GM19025 (cell line): Measurements from ENCODE around the gene MCTP1.
"Not testable (repeated sequence)": the region's sequence is repeated elsewhere in the genome, so short reads cannot be mapped to it uniquely, and the experiment has no call there.

Source experiments
- ATAC-seq: cut with Tn5 transposase; IDR thresholded peaks from one replicate; pipeline ENCODE4 v1.9.1; 2021; ENCODE audit warnings: mild to moderate bottlenecking, low read depth, moderate library complexity; ENCODE audit not compliant: unreplicated experiment

MCTP1 gene

DNA sequence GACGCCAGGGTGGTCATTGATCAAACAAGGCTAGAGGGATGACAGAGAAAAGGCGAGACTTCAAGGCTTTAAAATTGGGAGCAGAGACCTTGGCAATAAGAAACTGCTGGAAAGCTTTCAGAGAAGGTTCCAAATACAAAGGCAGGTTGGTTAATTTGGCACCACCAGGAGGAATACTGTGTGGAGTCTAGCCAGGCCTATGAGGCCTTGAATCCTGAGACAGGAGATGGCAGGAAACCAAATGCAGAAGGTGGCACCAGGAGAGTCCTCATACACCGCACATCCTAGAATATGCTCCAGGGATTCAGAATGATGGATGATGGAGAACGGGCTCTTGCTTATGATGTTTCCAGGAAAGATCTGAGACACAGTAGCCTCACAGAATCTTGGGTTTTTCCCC lies 90.0 kb downstream of the MCTP1 start:
- ATAC-seq, result no peak

DNA sequence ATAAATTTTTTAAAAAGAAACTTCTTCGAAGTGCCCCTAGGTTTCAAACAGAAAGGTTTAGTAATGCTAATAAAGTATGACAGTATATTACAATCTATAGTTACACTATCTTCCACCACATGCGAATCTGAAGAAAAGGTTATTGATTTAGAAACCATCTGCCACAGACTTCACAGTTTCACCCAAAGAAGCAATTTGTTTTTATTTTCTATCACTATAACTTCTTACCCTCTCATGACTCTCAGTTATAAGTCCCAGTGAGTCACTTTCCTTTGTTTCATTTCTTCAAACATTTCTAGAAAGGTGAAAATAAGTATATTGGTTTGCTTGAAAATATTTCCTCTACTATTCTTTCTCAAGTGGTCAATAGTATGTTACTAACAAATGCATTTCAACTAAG lies 93.6 kb downstream of the MCTP1 start:
- peak; percentile 92 for ATAC-seq

DNA sequence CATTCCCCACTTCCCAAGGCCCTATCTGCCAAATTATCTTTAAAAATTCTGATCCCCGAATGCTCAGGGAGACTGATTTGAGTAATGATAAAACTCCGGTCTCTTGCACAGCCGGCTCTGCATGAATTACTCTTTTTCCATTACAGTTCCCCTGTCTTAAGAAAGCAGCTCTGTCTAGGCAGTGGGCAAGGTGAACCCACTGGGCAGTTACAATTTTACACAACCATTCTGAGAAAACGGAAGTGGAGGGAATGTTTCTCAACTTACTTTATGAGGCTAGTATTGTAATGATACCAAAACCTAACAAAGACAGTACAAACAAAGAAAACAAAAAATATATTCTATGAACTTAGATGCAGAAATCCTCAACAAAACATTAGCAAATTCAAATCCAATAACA lies 100.0 kb downstream of the MCTP1 start:
- no peak for ATAC-seq

DNA sequence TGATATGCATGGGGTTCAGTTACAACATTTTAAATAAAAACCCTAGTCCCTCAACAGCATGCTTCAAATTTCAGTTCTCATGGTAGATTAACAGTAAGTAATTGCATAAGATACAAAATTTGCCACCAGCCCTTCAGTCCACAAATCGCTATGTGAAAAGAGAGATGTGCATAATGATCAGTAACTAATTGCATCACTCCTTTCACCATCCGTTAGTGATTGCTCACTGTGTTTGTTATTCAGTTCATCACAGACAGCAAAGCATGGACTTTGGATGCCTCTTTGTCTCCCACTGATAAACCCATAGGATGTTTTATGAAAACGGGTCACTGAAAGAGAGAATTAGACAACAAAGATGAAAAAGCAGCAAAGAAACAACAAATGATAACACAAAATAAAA lies 103.2 kb downstream of the MCTP1 start:
- ATAC-seq, result no peak

DNA sequence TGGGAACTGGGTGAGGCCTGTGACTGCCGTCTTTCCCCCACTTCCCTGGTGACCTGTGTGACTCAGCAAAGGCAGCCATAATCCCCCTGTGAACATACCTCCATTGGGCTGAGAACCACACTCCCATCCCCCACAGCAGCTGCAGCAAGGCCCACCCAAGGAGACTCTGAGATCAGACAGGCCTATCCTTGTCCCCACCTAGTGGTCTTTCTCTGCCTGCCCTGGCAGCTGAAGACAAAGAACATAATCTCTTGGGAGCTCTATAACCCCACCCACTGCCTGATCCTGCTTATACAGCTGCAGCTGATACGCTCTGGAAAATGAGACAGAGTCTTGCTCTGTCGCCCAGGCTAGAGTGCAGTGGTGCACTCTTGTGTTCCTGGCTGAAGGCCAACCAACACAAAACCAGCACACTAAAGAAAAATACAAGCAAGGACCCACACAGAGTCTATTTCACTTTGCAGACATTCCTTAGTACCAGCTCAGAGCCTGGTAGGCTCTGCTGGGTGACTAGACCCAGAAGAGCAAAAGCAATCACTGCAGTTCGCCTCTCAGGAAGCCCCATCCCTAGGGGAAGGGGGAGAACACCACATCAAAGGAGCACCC lies 106.7 kb downstream of the MCTP1 start:
- ATAC-seq, result no peak

DNA sequence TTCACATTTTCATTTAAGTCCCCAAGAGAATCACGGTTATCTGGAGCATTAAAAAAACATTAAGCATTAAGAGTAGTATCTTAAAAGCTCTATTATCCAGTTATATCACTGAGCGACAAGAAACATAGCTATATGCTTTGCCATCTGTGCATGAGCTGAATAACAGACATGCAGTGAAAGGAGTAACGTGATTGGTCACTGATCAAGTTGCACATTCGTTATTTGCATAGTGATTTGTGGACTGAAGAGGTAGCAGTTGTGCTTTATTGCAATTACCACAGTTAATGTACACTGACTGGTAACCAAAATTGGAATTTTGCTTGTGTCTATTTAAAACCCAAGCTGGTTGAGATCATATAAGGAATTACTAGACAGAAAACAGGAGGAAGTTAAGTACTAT lies 107.4 kb downstream of the MCTP1 start:
- no peak for ATAC-seq

DNA sequence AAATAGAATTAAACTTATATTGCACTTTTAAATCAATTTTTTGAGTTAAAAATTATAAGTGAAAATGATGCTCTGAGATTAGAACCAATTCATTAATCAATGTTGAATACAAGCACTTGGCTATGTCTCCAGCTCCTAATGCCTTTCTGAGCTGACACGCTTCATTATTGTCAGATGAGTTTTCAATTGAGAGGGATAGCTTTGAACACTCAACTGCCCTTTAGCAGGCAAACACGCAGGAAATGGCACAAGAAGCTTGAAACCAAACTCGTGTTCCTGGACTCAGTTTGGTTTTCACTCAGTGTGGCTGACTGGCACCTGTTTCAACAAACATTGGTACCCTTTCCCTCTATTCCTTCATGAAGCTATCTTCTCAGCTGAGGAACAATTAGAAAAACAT lies 109.8 kb downstream of the MCTP1 start:
- no peak for ATAC-seq

DNA sequence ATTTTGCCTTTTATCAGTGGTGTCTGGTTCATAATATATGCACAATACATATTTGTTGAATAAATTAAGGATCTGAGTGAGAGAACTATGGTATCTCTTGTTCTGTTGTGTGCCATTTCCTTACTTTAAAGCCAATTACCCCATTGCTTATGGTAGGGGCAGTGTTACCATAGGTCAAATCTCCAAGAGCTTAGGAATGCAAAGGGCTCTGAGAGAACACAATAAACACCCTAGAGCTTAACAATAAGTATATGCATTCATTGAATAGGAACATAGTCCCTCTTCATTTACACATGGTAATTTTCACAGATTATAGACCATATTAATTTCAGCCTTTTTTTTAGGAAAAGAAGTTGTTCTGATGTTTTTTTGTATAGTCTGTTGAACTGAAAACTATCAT lies 112.2 kb downstream of the MCTP1 start:
- ATAC-seq, result no peak

DNA sequence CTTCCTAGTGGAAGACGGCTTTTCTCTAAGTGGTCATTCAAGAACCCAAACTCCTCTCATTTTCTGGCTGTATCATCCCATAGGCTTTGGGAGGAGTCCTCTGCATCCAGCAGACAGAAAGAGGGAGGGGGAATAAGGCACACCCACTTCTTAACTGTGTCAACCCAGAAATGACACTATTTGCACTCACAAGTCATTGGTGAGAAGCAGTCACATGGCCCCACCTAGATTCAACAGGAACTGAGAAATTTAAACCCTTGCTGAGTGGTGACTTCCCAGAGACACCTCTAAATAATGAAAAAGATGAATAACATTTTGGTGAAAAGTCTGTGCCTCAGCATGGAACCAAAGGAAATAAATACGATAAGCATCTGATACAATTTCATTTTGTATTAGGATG lies 120.0 kb downstream of the MCTP1 start:
- ATAC-seq, result no peak

DNA sequence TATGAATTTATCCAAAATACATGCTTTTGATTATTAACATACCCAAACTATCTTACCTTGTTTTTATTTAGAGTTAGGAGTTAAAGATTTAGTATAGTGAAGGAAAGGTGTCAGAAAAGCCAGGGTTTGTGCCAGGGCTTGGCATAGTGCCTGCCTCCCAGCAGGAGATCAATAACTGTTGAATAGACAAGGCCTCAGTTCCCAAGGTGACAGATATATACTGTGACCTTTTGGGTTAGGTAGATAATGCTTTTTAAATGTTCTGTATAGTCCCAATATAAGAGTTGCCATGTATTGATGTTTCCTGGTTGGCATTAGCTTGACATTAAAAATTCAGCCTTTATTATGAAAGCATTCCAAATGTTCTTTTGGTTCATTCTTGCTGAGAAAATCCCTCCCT lies 121.8 kb downstream of the MCTP1 start:
- no peak for ATAC-seq

DNA sequence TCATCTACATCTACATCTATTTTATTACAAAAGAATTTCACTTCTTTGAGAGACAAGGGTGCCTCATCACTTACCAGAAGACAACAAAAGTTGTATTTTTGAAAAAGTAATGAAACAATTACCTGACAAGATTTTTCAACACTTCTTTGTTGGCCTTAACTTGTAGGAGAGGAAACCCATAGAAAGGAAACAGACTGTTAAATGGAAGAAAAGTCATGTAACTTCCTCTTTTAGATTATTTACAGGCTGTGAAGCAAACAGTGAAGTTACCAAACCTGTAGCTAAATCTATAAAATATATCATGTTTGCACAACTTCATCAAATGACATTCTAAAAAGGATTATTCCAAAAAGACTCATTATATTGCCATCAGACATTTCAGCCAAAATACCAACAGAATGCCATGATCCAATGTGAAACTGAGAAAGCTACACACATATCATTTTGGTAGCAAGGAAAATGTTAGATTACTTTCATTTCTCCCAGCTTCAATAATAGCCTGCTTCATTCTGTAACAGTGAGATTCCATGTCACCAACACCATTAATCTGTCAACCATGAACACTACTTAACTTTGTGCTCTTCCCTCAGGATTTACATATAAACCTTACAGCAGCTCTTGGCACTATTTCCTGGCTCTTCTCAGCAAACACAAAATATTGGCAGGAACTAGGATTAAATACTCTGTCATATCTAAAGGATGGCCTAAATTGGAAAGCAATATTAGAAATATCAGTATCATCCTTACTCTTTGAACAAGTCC lies 122.5 kb downstream of the MCTP1 start:
- no peak for ATAC-seq

DNA sequence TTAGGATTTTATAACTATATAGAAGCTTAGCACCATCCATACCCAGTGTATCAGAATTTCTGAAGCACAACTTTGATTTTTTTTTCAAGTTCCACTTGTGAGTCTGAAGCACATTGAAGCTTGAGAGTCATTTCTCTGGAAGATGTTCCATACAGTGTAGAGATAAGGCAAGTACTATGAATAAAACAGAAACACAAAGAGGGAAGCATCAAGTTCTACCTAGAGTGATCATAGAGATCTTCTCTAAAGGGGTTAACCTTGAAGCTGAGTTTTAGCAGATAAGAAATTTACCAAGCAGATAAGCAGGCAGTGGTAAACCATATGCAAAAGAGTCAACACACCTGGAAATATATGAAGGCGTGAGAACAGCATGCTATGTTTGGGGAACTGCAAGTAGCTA lies 125.3 kb downstream of the MCTP1 start:
- no peak for ATAC-seq

DNA sequence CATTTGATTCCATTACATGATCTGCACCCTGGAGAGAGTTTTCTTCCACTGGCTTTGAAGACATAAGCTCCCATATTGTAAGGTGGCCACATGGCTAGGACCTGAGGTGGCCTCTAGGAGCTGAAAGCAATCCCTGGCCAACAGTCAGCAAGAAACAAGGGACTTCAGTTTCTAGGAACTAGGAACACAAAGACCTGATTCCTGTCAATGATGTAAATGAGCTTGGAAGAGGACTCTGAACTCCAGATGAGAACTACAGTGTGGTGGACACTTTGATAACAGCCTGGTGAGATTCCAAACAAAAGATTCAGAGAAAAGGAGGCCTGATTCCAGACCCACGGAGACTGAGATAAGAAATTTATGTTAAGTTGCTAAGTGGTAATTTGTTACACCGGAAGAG lies 129.0 kb downstream of the MCTP1 start:
- no peak for ATAC-seq

DNA sequence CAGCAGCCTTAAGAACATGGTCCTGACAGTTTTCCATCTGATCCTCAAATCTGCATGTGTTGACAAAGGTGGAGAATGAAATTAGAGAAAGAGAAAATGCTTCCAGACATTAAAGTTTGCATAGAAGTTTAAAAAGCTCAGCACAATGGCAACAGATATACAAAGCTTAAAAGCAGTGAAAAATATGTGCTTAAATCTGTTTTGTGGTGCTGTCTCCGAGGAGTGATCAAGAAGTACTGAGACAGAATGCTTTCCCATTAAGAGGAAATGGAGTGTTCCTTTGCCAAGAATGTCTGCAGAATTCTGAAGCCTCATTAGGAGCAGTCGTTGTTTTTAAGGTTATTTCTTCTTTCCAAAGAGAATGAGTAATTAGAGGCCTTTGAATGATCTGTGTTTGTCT lies 131.4 kb downstream of the MCTP1 start:
- ATAC-seq, result no peak

DNA sequence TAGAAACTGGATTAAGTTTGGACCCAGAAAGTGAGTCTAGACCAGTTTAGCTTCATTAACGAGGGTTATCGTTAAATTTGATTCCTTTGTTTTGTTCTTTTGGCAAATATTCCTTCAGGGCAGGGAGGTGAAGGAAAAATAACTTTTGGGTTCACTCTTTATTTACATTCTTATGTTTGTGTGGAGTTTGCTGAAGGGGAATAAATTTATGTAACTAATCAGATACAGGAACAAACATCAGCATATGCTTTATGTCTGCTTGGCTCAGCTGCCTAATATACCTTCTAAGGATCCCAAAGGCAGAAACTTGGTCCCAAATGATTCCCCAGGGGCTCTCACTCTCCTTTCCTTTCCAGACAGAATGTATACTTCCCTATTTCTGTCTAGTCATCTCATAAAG lies 132.4 kb downstream of the MCTP1 start:
- no peak for ATAC-seq

DNA sequence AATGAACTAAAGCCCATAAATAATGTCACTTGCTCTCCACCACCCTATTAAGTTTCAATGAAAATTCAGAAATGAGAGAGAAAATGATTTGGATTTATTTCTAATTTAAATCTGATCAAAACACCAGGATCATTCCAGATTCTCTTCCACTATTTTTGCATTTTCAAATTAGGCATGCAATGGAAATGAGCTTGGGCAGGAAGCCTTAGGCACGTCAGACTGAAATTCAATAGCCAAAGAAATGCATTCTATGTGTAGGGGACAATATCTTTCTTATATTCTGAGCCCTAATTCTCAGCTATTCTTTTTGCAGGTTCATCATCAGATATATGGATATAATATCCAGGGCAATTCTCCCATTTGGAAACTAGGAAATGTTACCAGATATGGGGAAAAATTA lies 132.8 kb downstream of the MCTP1 start:
- ATAC-seq, result no peak

DNA sequence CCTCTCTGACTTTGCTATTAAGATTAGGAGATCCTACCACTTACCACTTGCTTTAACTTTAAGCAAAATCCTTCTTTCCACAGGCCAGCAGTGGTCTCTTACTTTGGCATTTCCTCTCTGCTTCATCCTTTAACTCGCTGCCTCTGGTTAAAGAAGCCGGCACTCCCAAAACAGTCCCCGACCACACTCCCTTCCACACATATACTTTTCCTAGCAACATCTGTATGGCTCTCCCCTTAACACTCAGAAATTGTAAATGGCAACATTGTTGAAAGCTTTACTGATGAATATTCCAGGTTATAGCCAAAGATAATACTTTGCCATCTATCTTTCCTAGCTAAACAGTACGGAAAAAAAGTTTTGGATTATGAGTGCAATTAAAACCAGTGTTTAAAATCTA lies 133.2 kb downstream of the MCTP1 start:
- ATAC-seq, result no peak

DNA sequence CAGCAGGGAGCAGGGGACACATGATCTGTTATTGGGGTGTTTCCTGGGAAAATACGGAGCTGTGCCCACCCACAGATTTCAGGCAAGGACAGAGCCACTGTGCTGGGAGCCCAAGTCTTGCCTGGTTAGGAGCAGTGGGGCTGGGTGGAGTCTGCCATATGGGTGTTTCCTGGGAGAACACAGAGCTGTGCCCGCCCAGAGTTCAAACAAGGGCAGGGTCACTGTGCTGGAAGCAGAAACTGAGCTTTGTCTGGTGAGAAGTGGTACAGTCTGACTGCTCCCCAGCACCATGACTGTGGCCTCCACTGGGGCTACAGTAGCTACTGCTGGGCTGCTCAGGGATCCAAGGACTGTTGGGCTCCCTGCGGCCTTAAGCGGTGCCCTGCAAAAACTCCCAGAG lies 135.5 kb downstream of the MCTP1 start:
- ATAC-seq, result no peak

DNA sequence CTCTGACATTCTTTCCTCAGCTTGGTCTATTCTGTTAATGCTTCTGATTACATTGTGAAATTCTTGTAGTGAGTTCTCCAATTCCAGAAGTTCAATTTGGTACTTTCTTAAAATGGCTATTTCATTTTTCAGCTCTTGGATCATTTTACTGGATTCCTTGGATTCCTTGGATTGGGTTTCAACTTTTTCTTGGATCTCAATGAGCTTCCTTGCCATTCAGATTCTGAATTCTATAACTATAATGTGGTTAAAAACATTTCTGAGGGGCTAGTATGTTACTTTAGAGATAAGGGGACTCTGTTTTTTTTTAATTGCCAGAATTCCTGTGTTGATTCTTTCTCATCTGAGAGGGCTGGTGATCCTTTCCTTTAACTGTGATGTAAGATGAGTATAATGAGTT lies 136.4 kb downstream of the MCTP1 start:
- ATAC-seq, result no peak

DNA sequence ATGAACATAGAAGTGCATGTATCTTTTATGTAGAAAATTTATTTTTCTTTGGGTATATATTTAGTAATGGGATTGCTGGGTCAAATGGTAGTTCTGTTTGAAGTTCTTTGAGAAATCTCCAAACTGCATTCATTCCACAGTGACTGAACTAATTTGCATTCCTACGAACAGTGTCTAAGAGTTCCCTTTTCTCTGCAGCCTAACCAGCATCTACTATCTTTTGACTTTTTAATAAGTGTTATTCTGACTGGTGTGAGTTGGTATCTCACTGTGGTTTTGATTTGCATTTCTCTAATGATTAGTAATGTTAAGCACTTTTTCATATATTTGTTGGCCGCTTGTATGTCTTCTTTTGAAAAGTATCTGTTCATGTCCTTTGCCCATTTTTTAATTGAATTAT lies 141.0 kb downstream of the MCTP1 start:
- ATAC-seq, result not testable (repeated sequence)

DNA sequence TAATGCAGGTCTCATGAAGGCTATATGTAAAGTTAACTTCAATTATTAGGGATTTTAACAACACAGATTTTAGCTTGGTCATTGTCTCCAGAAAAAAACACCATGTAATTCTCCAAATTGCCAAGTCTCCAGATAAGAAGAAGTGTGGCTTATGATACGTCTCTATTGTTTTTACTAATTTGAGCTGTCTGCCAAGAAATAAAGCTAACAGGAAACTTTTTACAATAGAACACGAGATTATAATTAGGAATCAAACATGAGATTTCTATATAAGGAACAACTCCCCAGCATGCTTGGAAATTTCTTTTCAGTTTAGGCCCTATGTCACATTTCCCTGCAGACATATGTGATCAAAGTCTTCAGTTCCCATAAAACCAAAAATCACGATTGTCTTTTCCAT lies 142.7 kb downstream of the MCTP1 start:
- no peak for ATAC-seq

DNA sequence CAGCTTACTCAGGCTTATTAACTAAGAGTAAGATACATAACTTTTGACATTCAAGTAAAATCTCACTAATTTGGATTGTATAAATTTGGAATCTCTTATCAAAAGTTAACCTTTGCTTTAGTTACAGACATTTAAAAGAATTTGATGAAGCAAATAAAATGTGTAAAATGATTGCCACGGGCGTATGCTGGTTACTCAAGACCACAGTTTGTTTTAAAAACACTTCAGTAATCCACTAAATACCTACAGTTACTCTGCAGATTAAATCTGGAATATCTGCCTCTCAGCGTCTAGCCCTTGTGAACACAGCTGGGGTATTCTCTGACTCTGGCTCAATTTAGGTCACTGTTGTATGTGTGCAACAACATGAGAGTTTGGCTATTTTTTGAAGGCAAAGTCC lies 143.8 kb downstream of the MCTP1 start:
- no peak for ATAC-seq

DNA sequence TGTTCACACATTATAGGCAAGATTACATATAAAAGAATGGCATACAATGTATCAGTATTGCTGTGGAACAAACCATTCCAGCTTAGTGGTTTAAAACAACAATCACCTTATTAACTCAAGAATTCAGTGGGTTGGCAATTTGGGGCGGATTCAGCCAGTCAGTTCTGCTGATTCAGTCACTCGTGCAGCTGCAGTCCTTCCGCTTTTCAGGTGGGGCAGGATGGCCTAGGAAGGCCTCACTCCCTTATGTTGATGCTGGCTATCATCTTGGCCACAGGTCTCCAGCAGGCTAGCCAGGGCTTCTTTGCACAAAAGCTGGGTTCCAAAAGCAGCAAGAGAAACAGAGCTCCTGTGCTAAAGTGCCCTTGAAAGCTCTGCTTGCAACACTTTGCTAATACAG lies 150.6 kb downstream of the MCTP1 start:
- no peak for ATAC-seq
